HS-5 (cell line): ENCODE results near the gene TMOD2.

Experiments used
- DNase-seq: peaks from one replicate; pipeline ENCODE4 v3.0.0-alpha.2; 2012; ENCODE audit warnings: low read depth

The TMOD2 gene

DNA sequence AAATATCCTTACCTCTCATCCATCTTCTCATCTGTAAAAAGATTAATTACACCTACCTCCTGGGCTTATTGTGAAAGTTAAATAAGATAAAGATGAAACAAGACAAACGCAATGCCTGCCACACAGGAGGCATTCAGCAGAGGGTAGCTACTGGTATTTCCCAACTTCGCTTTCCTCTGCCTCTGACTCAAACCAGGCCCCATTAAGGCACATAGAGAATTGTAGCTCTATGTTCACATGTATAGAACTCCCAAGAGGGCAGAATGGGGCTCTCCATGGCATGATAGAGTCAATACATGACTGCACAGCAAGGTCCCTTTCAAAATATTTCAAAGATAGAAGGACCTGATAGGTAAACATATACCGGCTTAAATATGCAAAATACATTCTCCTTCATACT lies 15.3 kb upstream of the TMOD2 start:
- no peak for DNase-seq

DNA sequence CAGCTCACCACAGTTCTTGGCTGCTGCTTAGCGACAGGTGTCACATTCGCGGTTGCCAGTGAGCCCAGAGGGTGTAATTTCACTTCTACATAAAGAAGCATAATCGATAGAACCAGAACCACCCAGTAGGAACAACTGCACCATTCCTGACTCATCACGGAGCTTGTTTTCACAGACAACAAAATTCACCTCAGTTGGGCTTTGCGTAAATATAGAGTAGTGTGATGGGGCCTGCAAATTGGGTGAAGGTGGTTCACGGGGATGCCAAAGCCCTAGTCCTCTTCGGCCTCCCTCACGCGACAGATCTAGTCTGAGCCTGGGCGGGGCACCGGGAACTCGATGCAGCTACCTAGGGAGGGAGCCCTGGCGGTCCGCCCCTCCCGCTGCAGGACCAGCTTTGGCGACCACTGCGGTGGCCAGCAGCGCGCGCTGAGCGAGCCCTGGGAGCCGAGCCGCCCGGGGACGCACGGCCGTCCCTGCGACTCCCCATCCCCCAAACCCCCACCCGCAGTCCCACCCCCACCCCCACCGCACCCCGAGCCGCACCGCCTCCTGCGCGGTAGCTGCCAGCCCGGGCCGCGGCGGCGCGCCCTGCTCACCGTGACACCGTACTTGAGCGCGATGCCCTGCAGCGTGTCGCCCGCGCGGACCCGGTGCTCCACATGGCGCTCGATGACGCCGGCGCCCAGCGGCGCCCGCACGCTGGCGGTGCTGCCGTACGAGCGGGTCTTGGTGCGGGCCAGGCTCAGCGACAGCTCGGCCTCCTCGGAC lies 14.5 kb upstream of the TMOD2 start:
- DNase-seq = no peak

DNA sequence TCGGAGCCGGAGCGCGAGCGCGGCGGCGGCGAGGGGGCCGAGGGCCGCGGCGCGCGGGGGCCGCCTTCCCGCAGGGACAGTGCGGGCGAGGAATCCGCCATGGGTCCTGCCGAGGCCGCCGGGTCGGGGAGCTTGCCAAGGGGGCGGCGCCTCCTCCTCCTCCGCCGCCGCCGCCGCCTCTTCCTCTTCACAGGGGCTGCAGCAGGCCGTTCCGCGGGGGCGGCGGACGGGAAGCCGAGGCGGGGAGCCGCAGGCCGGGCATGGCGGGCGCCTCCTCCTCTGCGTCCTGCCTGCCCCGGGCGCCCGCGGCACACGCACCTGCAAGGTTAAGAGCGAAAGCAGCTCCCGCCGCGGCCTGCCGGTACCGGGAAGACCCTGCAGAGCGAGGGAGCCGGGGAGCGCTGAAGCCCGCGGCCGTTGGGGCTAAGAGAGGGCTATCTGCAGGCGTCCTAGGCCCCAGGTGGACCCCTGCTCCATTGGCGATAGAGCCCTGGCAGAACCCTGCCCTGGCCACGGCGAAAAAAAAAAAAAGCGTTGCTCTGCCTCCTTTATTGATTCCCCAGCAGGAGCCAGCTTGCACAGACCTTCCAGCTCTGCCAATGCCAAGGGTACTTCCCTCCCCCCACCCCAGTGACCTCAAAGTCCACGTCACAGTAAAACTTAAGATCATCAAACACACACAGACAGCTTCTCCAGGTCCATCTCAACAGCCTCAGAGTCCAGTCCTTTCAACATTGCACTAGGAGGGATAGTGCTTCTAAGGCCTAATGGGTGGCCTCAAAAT lies 13.7 kb upstream of the TMOD2 start, which contains the start of gene LYSMD2:
LYSMD2 (minus strand) TSS at position 134 of the 784 bp plus-strand sequence; CDS start at position 101, 33 bp downstream.
- no peak for DNase-seq

DNA sequence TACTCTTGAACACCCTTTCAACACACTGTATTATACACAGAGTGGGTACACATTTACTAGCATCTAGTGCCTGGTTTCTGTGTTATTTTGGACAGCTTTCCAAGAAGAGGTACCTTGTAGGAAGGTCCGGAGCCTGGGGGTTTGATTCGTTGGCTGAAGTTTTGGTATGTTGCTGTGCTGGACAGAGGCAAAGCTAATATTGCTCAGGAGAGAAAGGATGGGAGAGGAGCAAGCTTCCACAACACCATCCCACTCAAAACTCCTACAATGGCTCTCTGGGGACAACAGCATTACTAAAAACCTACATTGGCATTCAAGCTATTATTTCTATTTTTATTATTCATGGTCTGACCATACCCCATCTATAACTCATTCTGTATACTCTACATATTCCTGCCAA lies 12.8 kb upstream of the TMOD2 start:
- no peak for DNase-seq

DNA sequence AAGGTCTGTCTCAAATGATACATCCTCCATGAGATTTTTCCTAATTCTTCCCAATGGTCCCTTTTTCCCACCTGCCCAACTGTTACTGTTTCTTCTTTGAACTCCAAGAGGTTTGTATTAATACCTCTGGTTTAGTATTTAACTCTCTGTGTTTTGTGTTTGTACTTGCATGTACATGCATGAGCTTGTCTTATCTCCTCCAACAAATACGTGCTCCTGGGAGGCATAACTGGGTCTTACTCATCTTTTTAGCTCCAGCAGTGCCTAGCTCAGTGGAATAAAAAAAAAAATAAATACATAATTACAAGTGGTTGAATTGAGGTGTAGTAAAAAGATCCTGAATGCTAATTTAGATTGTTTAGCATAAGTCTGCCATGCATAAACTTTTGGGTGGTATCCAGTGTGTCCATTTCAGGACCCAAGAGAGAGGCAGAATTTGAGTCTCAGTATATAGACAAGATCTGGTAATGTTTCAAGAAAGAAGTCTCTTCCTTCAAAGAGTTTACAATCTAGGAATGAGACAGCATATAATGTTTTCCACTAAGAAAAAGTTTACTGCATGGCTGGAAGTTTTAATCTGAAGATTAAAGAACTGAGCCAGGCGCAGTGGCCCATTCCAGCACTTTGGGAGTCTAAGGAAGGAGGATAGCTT lies 12.2 kb upstream of the TMOD2 start:
- DNase-seq = no peak

DNA sequence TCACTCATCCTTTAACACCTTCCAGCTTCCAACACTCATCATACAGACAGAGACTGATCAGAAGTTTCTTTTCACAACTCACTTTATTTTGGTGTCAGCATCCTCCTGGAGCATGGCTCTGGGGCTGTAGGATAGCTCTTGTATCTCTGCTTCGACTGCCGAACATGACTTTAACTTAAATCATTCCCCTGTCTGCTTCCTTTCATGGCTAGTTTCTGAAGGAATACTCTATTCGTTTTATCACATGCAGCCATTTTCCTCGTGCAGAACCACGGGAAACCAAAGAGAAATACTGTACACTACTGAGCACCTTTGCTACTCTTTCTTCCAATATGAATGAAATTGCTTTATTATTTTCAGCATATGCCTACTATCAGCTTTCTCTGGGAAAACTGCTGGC lies 2.1 kb upstream of the TMOD2 start:
- DNase-seq = no peak

DNA sequence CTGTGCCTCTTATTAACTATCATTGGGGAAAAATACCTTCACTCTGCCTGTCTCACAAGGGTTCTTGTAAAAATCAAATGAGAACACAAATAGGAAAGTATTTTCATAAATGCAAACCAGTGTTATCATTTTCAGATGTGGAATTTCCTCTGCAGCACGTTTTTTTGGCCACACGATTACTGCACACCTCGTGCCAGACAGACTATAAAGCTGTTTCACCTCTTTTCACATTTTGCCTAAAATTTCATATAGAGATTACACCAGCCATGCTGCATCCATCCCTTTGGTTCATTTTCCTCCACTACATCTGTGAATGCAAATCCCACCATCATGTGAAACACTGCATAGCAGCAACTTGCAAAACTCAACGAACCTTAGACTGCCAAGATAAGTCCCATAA lies 1.2 kb upstream of the TMOD2 start:
- no peak for DNase-seq

DNA sequence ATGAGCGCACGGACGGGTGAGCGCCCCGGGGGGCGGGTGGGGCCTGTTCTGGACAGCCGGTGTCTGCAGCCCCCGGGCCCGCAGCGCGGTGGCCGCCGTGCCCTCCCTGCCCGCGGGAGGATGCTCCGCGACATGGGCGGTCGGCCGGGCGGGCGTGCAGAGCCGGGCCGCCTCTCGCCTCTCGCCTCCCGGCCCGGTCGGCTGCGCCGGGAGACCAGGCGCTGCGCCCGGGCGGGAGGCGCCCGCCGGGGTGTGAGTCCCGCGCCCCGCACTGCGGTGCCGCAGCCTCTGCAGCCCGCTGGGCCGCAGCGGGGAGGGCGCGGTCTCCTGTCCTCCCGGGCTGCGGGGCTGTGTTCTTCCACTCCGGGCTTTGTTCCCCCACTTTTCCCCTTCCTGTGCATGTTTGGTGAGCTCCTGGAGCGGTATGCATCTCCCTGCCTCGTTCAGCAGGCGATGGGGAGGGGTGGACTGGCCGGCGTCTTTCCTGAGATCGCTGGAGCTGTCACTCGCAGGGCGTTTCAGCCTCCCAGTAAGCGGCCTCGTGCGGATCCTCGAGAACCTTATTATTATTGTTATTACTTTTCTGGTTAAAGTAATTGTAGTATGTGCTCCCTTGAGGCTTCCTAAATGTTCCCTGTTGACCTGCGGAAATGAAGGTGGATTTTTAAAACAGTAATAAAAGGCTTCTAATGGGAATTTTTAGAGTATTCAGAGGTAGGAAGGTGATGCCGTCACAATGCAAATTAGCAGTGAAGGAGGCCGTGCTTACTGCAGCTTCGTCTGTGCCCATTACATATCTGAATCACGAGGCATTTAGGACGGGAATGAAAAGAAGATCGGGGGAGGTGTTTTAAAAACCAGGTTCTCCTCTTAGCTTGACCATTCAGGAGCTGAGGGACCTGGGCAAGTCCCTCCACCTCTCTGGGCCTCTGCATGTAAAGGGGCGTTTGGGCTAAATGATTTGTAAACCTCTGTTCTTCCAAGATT lies 593 bp downstream of the TMOD2 start:
- DNase-seq = no peak

DNA sequence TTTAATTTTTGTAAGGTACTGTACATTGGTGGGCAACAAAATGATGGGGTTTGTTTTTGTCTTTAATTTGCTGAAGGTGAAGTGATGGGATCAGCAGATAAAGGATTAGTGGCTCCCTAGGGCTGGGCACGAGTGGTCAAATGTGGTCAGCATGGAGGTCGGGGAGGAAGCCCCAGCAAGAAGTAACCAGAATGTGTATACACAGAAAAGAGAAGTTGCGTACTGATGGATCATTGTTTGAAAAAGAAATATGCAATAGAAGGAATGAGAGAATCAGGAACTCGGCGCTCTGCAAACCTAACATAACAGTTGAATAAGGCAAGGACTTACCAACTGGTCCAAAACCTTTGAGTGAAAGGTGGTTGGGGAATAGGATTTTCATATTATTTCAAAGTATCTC lies 1.5 kb downstream of the TMOD2 start:
- DNase-seq = no peak

DNA sequence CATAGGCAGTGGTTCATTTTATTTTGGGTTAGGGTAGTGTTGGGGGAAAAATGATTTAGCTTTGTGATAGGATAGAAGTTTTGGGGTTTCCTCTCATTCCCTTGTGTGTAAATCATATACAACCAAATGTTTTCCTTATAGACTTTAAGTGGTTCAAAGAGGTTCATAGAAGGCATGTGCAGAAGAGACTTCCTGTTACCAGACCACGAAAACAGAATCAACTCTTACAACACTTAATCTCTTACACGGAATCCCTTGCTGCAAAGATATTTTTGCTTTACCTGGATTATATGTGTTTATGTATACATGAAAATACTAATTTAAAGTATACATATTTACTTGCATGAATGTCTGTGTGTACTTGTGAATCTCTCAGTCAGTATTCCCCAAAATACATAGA lies 2.9 kb downstream of the TMOD2 start:
- DNase-seq = no peak

DNA sequence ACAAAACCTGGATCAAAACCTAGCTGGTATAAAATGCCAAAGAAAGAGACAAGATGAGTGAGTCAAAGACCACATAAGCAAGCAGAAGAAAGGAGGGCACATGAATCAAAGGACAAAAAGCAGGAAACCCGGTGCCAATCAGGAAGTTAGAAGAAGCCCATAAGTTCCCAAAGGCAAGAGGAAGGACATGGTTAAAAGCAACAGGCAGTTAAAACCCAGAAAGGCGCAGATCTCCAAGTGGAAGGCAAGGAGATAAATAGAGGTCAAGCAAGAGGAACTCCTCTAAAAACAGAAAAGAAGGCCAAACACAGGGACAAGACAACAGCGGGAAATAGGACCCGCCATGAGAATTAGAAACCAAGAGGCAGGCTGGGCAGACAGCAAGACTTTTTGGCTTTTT lies 4.4 kb downstream of the TMOD2 start:
- no peak for DNase-seq

DNA sequence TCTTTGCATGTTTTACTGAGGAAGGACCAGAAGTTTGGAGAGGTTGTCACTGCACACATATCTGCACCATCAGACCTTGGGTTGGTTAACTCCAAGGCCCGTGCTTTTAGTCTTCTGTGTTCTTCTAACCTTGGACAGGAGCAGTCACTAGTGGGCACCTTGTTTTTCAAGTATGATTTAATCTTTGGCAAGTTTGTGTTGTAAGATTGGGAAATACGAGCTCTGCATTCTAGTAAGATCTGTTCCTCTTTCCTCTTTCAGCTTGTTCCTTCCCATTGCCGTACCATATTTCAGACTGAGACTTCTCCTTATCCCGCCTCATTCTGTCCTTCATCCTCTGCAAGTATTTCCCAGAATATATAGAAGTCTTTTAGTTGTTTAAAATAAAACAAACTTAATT lies 5.1 kb downstream of the TMOD2 start:
- DNase-seq = no peak

DNA sequence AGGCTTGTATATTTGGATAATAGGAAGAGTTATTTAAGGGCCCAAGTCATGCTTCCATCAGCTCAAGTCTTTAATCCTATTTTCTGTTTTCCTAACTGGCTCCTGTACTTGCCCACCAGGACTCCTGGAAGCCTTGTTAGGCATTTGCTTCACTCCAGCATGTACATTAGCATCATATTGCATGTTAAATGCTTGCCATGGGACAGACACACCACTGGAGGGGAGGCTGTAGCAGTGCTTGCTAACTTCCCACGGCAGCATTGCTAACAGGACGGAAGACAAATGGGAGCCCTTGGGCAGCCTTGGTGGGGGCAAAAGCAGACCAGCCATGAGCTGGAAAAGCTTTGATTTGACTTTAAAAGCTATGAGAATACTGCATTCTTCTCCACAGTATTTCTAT lies 6.1 kb downstream of the TMOD2 start:
- DNase-seq = no peak

DNA sequence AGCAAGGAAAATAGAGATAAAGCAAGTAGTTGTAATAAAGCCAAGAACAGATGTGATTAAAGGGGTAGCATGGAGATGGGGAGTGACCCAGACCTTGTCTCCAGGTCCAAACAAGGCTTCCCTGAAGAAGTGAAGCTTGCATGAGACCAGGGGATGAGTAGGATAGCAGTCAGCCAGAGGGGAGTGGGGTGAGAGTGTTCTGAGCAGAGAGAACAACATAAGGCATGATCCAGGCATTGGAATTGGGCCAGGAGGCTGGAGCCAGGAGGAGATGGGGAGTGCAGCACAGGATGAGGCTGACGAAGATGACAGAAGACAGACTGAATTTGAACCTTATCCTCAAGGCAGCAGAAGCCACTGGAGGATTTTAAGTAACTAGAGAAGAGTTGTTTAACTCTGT lies 7.2 kb downstream of the TMOD2 start:
- DNase-seq = no peak

DNA sequence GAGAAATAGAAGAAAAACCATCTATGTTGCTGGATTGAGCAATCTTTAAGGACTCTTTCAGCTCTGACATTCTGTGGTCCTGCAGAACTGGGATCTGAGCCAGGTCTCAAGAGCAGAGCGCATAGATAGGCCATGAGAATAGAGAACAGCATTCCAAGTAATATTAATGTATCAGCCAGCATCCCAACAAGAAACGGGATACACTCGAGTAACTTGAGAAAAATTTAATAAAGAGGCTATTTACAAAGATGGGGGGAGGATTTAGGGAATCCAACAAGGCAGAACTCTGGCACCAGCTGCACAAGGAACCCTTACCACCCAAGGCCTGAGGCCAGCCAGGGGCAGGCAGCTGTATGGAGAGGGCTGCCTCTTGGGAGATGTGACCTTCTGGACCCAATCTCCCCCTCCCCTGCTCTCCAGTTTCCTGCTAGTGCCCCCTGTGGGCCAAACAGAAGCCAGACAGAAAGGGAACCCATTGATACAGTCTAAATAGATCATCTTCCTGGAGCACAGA lies 8.2 kb downstream of the TMOD2 start:
- DNase-seq = peak; percentile 58

DNA sequence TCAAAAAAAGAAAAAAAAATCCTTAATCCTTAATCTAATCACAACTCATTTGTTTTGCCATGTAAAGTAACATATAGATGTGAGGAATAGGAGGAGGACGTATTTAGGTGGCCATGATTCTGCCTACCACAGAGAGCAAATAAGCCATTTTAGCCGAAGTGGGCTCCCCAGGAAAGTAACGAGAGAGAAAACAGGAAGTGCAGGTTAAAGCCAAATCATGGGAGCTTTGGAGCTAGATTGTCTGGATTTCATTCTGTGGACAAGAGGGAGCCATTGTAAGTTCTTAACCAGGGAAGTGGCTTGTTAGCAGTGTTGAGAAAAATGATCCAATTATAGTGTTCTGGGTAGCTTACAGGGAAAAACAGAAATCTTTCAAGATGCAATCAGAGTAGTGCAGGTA lies 9.4 kb downstream of the TMOD2 start:
- DNase-seq = no peak

DNA sequence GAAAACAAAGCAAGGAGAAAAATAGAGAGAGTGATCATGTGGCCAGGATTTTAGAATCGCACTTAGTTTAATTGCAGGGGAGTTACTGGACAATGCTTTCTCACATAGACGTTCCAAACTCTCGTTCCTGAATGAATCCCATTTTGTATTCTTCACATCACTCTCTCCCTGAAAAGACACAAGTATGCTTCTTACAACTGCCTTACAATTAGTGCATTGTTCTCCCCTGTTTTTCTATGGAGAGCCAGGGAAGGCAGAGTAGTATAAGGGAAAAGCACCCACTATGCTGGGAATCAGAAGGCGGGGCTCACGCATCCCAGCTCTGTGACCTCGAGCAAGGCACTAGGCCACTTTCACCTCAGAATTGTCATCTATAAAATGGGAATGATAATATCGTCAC lies 14.4 kb downstream of the TMOD2 start:
- DNase-seq = no peak

DNA sequence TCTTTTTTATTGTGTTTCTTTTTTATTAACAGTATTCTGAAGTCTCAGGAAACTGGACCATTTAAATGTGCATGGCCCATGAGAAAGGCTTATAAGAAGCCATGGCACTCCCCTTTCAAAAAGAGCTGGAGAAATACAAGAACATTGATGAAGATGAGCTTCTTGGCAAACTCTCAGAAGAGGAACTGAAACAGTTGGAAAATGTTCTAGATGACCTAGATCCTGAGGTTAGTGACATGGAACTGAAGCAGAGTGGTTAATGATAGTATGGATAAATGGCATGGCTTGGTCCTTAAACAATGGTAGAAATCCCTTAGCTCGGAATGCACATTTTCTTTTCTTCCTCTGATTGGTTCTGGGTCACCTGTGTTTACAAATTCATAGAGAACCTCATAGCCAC lies 14.9 kb downstream of the TMOD2 start:
- DNase-seq = no peak

DNA sequence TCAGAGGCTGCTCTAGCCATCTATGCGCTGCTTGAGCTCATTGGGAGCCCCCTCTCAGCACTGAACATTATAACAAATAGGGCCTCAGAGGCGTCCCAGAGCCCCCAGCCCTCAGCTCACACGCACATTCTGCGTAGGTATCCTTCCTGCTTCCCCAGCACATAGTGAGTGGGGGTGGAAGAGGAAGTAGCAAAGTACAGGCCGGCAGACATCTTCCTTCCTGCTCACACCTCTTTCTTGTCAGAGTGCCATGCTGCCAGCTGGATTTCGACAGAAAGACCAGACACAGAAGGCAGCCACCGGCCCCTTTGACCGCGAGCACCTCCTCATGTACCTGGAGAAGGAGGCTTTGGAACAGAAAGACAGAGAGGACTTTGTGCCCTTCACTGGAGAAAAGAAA lies 16.6 kb downstream of the TMOD2 start:
- DNase-seq = no peak

DNA sequence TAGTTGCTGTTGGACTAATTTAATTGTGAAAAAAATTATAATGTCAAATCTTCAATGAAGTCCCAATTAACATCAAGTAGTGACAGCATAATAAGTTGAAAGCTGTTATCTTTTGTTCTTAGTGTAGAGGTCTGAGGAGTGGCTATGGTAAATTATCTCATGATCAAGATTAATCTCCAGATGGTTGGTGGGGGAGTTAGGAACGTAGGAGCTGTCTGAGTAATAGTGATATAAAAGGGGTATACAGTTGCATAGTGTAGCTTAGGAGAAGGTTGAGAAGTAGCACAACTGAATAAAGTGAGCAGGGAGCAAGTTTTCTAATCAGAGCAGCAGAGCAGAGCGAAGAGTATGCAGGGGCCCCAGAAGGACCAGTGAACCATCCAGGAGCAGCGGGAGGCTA lies 19.5 kb downstream of the TMOD2 start:
- no peak for DNase-seq

DNA sequence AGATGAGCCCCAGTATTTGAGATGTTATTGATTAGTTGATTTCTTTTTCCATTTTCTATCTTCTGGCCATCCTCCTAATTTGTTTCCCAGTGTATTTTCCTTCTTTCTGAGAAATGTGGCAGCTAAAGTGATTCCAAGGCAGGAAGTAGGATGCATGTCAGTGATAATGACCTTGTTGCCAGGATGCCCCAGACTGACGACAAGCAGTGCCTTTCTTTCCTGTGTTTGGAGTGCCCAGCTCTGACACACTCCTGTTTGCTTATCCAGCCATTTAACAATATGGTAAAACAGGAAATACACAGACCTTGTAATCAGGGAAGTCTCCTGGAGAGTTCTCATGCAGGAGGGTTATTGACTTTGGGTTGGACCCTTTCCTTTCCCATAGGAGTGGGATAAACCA lies 20.4 kb downstream of the TMOD2 start:
- no peak for DNase-seq

DNA sequence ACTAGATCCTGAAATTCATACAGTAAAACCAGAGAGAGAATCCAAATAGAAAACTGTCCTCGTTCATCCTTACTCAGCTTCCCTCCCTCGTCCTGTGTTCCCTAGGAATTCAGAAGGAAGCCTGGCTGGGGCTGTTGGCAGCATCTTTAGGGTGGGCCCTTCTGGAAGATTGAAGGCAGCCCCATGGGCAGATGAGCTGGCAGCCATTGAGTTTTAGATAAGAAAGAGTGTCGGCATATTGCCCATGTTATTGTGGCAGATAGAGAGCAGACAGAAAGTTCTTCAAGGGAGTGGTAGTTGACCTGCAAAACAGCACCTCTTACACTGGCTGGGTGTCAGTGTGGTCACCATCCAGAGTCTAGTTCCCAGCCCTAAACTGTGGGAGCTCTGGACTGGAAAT lies 23.5 kb downstream of the TMOD2 start:
- no peak for DNase-seq
